LNCAP (cell line): Measurements from ENCODE around the gene RERE.

Experiments
- TF ChIP-seq, protein P1 (sequence below): fragments of 450-650 bp; IDR thresholded peaks from 2 replicates; pipeline ENCODE4 v1.5.1; 2017; ENCODE audit warnings: mild to moderate bottlenecking

The RERE gene

DNA sequence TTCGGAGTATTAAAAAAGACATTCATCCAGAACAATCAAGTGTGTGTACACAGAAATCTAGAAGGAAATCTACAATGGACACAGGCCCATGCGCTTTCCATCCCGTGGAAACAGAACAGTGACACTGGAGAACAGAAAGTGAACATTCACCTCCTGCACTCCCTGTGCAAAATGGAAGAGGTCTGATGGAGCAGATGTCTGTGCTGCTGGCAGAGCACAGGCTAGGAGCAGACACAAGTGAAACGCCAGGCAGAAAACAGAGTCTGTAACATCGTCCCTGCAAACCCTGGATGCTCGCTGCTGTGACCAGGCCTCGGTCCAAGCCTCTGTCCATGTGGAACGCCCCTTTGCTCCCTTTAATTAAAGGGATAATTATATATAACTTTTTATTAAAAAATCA is 463.4 kb downstream of the RERE start:
- TF ChIP-seq, protein P1, sequence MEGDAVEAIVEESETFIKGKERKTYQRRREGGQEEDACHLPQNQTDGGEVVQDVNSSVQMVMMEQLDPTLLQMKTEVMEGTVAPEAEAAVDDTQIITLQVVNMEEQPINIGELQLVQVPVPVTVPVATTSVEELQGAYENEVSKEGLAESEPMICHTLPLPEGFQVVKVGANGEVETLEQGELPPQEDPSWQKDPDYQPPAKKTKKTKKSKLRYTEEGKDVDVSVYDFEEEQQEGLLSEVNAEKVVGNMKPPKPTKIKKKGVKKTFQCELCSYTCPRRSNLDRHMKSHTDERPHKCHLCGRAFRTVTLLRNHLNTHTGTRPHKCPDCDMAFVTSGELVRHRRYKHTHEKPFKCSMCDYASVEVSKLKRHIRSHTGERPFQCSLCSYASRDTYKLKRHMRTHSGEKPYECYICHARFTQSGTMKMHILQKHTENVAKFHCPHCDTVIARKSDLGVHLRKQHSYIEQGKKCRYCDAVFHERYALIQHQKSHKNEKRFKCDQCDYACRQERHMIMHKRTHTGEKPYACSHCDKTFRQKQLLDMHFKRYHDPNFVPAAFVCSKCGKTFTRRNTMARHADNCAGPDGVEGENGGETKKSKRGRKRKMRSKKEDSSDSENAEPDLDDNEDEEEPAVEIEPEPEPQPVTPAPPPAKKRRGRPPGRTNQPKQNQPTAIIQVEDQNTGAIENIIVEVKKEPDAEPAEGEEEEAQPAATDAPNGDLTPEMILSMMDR = no peak

- TF ChIP-seq, protein P1 = no peak
Measured at GRCh38 chr1:8352886-8353785, 464.3 kb downstream of the RERE start.

- TF ChIP-seq, protein P1 = no peak
Measured at GRCh38 chr1:8352471-8352845, 465.0 kb downstream of the RERE start.

DNA sequence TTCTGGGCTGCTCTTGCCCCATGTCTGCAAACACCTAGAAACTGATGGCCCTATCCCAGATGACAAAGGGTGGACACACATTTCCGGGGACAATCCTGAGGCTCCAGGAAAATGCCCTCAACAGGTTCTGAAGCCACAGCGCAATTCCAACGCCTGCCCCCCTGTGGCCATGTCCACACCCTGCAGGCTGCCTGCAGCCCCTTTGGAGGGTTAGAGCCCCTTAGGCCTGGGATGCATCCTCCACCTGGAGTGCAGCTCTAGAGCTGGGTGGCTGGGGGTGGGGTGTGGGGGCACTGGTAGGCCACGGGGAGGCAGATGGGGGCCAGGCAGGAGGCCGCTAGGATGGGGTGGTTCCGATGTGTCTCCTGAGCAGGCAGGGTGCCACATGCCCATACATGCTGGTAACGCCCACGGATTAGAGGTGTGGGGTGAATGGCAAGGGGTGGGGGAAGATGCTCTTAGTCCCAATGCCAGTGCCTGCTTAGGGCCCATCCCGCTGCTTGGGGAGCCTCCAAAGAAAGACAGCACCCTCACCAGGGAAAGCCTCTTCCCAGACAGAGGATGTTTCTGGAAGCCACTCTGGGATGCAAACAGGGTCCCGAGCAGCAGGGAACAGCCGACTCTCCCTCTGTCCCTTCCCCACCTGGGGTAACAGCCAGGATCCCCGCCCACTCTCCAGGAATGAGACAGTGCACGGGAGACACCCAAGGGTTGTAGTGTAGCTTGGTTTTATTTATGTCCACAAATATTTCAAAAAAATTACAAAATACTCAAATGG is 465.6 kb downstream of the RERE start:
- TF ChIP-seq, protein P1 = peak; percentile 67

GRCh38 chr1:8350914-8351684 is 466.3 kb downstream of the RERE start:
- TF ChIP-seq, protein P1 = no peak

DNA sequence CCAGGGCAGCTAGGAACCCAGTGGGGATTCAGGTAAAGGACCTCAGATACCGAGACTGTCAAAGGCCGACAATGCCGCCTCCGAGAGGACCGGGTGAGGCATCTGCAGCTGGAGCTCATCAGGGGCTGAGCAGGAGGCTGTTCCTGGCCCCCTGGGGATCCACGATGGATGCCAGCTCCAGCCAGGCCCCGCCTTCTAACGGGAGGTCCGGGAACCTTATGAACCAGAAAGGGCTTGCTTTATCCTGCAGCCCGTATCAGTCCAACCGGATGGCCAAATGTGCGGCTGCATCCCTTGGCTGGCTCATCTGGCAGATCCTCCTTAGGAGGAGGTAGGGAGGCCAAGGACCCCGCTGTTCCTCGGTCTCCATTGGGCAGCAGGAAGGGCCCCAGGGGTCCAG is 467.5 kb downstream of the RERE start:
- TF ChIP-seq, protein P1 = no peak

- TF ChIP-seq, protein P1 = no peak
Measured at GRCh38 chr1:8349473-8349865, 468.0 kb downstream of the RERE start.
